ENCODE data around the gene ARHGAP5.

GRCh38 chr14:32205984-32206383 lies 128.9 kb downstream of the ARHGAP5 start:
- TF ChIP-seq EZH2phosphoT487 (IDR thresholded peaks at IDR 0.05; ENCODE audit: borderline replicate concordance, low read length) (no peak), CTCF (IDR thresholded peaks at IDR 0.05; ENCODE audit: low read depth, low read length, poor library complexity, severe bottlenecking) (no peak)

Data from DOHH2 (cell line).